SJSA1 (cell line): ENCODE results near the gene ERP27. TPM values are rescaled to one million over a fixed set of nuclear protein-coding genes. Genes with fewer than 3 reads are reported as not detected.

Experiments used
- DNase-seq, 2 experiments: peaks; one replicate each; pipeline ENCODE4 v3.0.0-alpha.2; 2015 to 2020; ENCODE audit warnings: low spot score in 2 of 2, low read depth in 1 of 2
- H3K27ac ChIP-seq: fragments of 250-450 bp; sonication (Bioruptor Pico); 2 replicates; pipeline ENCODE4 v1.5.1; 2020; ENCODE audit warnings: mild to moderate bottlenecking, moderate library complexity
- H3K27me3 ChIP-seq: fragments of 250-450 bp; sonication (Bioruptor Pico); replicated peaks from 2 replicates; pipeline ENCODE4 v1.5.1; 2020; ENCODE audit warnings: mild to moderate bottlenecking, moderate library complexity
- H3K36me3 ChIP-seq: fragments of 250-450 bp; sonication (Bioruptor Pico); 2 replicates; pipeline ENCODE4 v1.5.1; 2020; ENCODE audit warnings: mild to moderate bottlenecking
- H3K4me1 ChIP-seq: fragments of 250-450 bp; sonication (Bioruptor Pico); replicated peaks from 2 replicates; pipeline ENCODE4 v1.6.1; 2021; ENCODE audit warnings: mild to moderate bottlenecking
- H3K4me3 ChIP-seq: fragments of 250-450 bp; sonication (Bioruptor Pico); 2 replicates; pipeline ENCODE4 v1.5.1; 2020; ENCODE audit warnings: mild to moderate bottlenecking
- H3K9me3 ChIP-seq: fragments of 250-450 bp; sonication (Bioruptor Pico); replicated peaks from 2 replicates; pipeline ENCODE4 v1.5.1; 2020; ENCODE audit warnings: mild to moderate bottlenecking
- total RNA-seq: library from RNA; depleted of rRNA; stranded (reverse); fragments of >200 nt; shearing (Covaris generic); gene quantifications from 2 replicates; pipeline ENCODE4 v1.2.3, GENCODE V29; 2014

The ERP27 gene
- total RNA-seq, 1 experiment from 2014 or later: not detected

DNA sequence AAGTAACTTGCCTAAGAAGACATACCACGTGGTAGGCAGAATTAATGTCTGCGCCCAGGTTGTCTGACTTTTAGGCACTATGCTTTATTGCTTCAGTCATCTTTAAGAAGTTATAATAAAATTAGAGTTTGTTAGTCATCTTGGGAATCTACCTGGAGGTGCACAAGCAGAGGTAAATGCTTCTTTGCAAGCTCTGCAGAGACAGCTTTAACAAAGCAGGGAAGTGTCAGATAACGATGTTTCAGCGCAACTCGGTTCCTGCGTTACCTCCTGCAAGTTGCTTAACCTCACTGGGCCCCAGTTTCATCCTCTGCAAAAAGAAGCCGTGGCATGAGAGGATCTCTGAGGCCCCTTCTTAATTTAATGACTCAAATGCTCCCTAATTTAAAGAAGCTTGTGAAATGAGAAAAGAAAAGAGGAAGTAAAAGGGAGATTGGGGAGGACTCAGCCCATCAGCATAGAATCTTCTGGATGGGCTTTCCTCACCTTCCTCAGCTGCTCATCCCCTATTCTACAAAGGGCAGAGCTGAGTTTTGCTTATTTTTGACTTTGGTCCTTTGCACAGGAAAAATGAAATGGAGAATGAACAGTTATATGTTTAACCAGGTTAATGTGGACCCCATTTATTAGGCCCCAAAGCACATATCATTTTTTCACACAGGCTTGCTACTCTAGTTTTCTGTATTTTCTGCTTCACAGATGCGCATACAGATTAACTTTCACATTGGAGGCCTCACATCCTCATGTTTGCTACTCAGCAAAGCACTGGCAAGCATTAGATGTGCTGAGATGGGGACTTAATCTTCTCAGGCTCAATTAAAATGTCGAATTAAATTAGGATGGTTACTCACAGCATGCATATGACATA, 17.9 kb upstream of the ERP27 start:
- Histone ChIP-seq H3K27ac (no peak overlapping the region), H3K9me3 (no peaks in the 10 kb centered on the region), H3K27me3 (no peaks in the 10 kb centered on the region), H3K4me3 (no peak overlapping the region), H3K36me3 (no peaks in the 10 kb centered on the region), H3K4me1 (peaks cover 25% of the 10 kb centered on the region)
- DNase-seq: no peak

GRCh38 chr12:14954269-14954668, 15.9 kb upstream of the ERP27 start:
- Histone ChIP-seq H3K4me1 (peaks cover 28% of the 10 kb centered on the region), H3K36me3 (no peaks in the 10 kb centered on the region), H3K27ac (no peak overlapping the region), H3K27me3 (no peaks in the 10 kb centered on the region), H3K9me3 (no peaks in the 10 kb centered on the region), H3K4me3 (no peak overlapping the region)
- DNase-seq: no peak

- no peaks in the 10 kb centered on the region for H3K27me3 ChIP-seq
- H3K4me3 ChIP-seq: no peak overlapping the region
- no peak for DNase-seq
- H3K27ac ChIP-seq: no peak overlapping the region
- H3K36me3 ChIP-seq: no peaks in the 10 kb centered on the region
- no peaks in the 10 kb centered on the region for H3K9me3 ChIP-seq
- peaks cover 33% of the 10 kb centered on the region for H3K4me1 ChIP-seq
Observed at GRCh38 chr12:14953752-14954151, 15.4 kb upstream of the ERP27 start.

- H3K4me1 ChIP-seq: peaks cover 47% of the 10 kb centered on the region
- peak; percentile 72 to 86 for DNase-seq
- H3K27me3 ChIP-seq: no peaks in the 10 kb centered on the region
- peak overlapping the region; percentile 70 for H3K27ac ChIP-seq
- no peaks in the 10 kb centered on the region; the same call in 1 of the 2 replicates for H3K36me3 ChIP-seq
- no peak overlapping the region for H3K4me3 ChIP-seq
- H3K9me3 ChIP-seq: no peaks in the 10 kb centered on the region
Observed at GRCh38 chr12:14952299-14952921, 14.1 kb upstream of the ERP27 start.

GRCh38 chr12:14951851-14952250, 13.5 kb upstream of the ERP27 start:
- H3K36me3 ChIP-seq: no peaks in the 10 kb centered on the region; the same call in 1 of the 2 replicates
- H3K9me3 ChIP-seq: no peaks in the 10 kb centered on the region
- H3K4me3 ChIP-seq: no peak overlapping the region
- no peak for DNase-seq
- H3K27me3 ChIP-seq: no peaks in the 10 kb centered on the region
- peaks cover 52% of the 10 kb centered on the region for H3K4me1 ChIP-seq
- H3K27ac ChIP-seq: peak overlapping the region; percentile 70

DNA sequence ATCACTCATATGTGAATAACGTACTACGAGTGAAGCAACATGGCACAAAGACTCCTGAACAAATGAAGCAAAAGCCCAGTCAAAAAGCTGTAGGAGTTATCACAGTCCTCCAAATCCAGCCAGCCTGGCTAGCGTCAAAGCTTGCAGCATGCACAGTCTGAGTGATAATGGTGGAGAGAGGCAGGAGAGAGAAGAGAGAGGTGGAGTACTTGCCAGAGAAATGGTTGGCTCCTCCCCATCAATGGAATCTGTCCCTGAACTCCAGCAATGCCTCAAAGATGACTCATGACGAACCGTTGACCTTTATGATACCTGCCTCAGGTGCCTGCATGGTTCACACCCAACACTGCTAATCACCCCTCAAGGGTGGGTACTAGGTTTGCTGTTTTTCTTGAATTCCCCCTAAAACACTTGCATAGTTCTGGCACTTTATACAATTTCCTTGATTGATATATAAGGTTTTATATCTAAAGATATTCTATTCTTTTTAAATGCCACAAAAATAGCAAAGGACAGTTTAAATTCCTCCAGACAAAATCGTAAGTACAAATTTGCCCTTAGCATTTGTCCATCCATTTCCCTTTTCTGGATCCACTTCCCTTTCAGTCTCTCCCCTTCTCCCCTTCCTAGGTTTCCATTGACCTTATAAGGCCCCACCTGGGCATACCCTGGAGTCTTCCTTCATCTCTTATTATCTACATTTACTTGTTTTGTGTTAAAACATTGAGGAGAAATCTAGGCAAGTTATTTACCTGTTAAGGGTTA, 12.8 kb upstream of the ERP27 start:
- Histone ChIP-seq H3K4me3 (no peak overlapping the region), H3K4me1 (peaks cover 52% of the 10 kb centered on the region), H3K36me3 (no peaks in the 10 kb centered on the region; the same call in 1 of the 2 replicates), H3K27me3 (no peaks in the 10 kb centered on the region), H3K27ac (peak overlapping the region; percentile 70), H3K9me3 (no peaks in the 10 kb centered on the region)
- no peak for DNase-seq

GRCh38 chr12:14950421-14950820, 12.1 kb upstream of the ERP27 start:
- peaks cover 52% of the 10 kb centered on the region for H3K4me1 ChIP-seq
- H3K9me3 ChIP-seq: no peaks in the 10 kb centered on the region
- H3K27ac ChIP-seq: no peak overlapping the region
- peaks cover 3% of the 10 kb centered on the region; the same call in 1 of the 2 replicates for H3K36me3 ChIP-seq
- no peak for DNase-seq
- no peak overlapping the region for H3K4me3 ChIP-seq
- H3K27me3 ChIP-seq: no peaks in the 10 kb centered on the region

DNA sequence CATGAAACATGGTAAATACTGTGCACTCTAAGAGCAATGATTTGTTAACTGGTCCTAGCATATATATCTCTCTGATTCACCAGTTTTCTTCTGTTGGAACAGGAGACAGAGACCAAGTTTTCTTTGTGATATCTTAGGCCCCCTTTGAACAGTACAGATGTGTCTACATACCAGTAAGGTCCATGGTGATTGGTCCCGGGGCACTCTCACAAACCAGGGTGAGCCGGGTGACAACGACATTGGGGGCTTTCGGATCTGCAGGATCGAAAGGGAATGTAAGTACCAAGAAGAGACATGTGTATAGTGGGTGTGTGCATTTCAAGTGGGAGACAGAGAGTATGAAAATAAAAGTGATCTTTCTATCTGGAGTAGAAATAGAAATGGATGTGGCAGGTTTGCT, 11.3 kb upstream of the ERP27 start:
- DNase-seq: no peak
- Histone ChIP-seq H3K4me1 (peaks cover 52% of the 10 kb centered on the region), H3K27me3 (no peaks in the 10 kb centered on the region), H3K36me3 (peaks cover 7% of the 10 kb centered on the region; the same call in 1 of the 2 replicates), H3K9me3 (no peaks in the 10 kb centered on the region), H3K4me3 (no peak overlapping the region), H3K27ac (peak overlapping the region; percentile 89)

GRCh38 chr12:14948672-14949071, 10.3 kb upstream of the ERP27 start:
- Histone ChIP-seq H3K27me3 (no peaks in the 10 kb centered on the region), H3K27ac (peak overlapping the region; percentile 89), H3K9me3 (no peaks in the 10 kb centered on the region), H3K4me3 (peak overlapping the region; percentile 12), H3K4me1 (peaks cover 52% of the 10 kb centered on the region), H3K36me3 (peaks cover 7% of the 10 kb centered on the region; the same call in 1 of the 2 replicates)
- peak; percentile 69 to 81 for DNase-seq

DNA sequence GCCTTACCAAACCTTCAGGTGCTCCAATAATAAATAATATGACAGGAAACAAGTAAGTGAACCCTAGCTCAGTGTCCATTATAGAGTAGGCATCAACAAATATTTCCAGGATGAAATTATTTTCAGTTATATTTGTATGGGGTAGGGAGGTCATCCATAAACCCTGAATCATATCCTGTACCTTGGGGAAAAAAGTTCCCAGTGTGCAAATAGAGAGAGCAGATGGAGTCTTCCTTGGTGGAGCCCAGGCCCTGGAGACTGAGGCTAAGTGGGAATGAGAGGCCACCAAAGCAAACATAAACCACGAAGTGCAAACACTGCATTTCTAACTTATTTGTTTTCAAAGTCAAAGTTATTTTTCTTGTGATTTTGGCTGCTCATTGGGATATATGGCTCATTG, 8.5 kb upstream of the ERP27 start:
- H3K27ac ChIP-seq: no peak overlapping the region; the same call in 1 of the 2 replicates
- H3K9me3 ChIP-seq: no peaks in the 10 kb centered on the region
- no peak overlapping the region for H3K4me3 ChIP-seq
- peaks cover 41% of the 10 kb centered on the region for H3K4me1 ChIP-seq
- no peak for DNase-seq
- H3K36me3 ChIP-seq: peaks cover 7% of the 10 kb centered on the region; the same call in 1 of the 2 replicates
- no peaks in the 10 kb centered on the region for H3K27me3 ChIP-seq

- Histone ChIP-seq H3K27me3 (no peaks in the 10 kb centered on the region), H3K4me3 (no peak overlapping the region), H3K36me3 (peaks cover 7% of the 10 kb centered on the region; the same call in 1 of the 2 replicates), H3K27ac (no peak overlapping the region), H3K9me3 (no peaks in the 10 kb centered on the region), H3K4me1 (peaks cover 36% of the 10 kb centered on the region)
- DNase-seq: no peak
Observed at GRCh38 chr12:14946162-14946561, 7.8 kb upstream of the ERP27 start.

GRCh38 chr12:14942196-14942931, 4.0 kb upstream of the ERP27 start:
- Histone ChIP-seq H3K9me3 (no peaks in the 10 kb centered on the region), H3K4me3 (no peak overlapping the region), H3K27me3 (no peaks in the 10 kb centered on the region), H3K27ac (no peak overlapping the region), H3K36me3 (peaks cover 7% of the 10 kb centered on the region; the same call in 1 of the 2 replicates), H3K4me1 (peaks cover 5% of the 10 kb centered on the region)
- DNase-seq: no peak

GRCh38 chr12:14941369-14941768, 3.0 kb upstream of the ERP27 start:
- H3K4me3 ChIP-seq: no peak overlapping the region
- H3K9me3 ChIP-seq: no peaks in the 10 kb centered on the region
- no peaks in the 10 kb centered on the region for H3K27me3 ChIP-seq
- no peak for DNase-seq
- H3K27ac ChIP-seq: no peak overlapping the region
- H3K36me3 ChIP-seq: peaks cover 7% of the 10 kb centered on the region; the same call in 1 of the 2 replicates
- no peaks in the 10 kb centered on the region for H3K4me1 ChIP-seq
